PC-3 (cell line): ENCODE measurements around the gene ST6GAL1. TPM values are rescaled to one million over a fixed set of nuclear protein-coding genes. Genes with fewer than 3 reads are reported as not detected.

Experiments used
- ATAC-seq: fragments of 200-7000 bp; cut with Tn5 transposase; 2 replicates; pipeline ENCODE4 v1.9.1; 2020; ENCODE audit warnings: mild to moderate bottlenecking, moderate library complexity
- BruUV-seq: library from RNA; stranded (reverse); fragments of 400-500 nt; replicated peaks from 2 replicates; lab custom pipeline; 2021; lab: Mats Ljungman, UMichigan
- CTCF ChIA-PET: fragments of 300-600 bp; sonication (Branson Sonifier 250); formaldehyde crosslinking; loops from one replicate; lab custom pipeline; 2022; ENCODE audit warnings: antibody characterized with exemption; lab: Charles Lee
- POLR2A ChIA-PET: fragments of 300-600 bp; sonication (Branson Sonifier 250); formaldehyde crosslinking; loops from one replicate; lab custom pipeline; 2022; ENCODE audit warnings: antibody characterized with exemption; ENCODE audit not compliant: unreplicated experiment; lab: Charles Lee
- DNase-seq: peaks from one replicate; pipeline ENCODE4 v3.0.0-alpha.2; 2015
- H2AFZ ChIP-seq: fragments of 300-600 bp; sonication (generic); 2 replicates; pipeline ENCODE4 v1.6.0; 2016; ENCODE audit warnings: antibody characterized with exemption, low read length
- H3F3A ChIP-seq: fragments of 300-600 bp; sonication (generic); one replicate; pipeline ENCODE4 v1.6.0; 2017; ENCODE audit warnings: antibody characterized with exemption, low read length, control low read depth, mild to moderate bottlenecking; ENCODE audit not compliant: unreplicated experiment
- H3K27ac ChIP-seq: fragments of 300-600 bp; sonication (generic); 2 replicates; pipeline ENCODE4 v1.5.1; 2016; ENCODE audit warnings: mild to moderate bottlenecking, low read length
- H3K27me3 ChIP-seq: fragments of 300-600 bp; sonication (generic); 2 replicates; pipeline ENCODE4 v1.6.1; 2016; ENCODE audit warnings: low read length, mixed read lengths
- H3K36me3 ChIP-seq: fragments of 300-600 bp; sonication (generic); 2 replicates; pipeline ENCODE4 v1.6.1; 2016; ENCODE audit warnings: low read depth, mixed run types, low read length, mixed read lengths
- H3K4me1 ChIP-seq: fragments of 300-600 bp; sonication (generic); 2 replicates; pipeline ENCODE4 v1.5.1; 2016; ENCODE audit warnings: low read length; ENCODE audit not compliant: insufficient read depth
- H3K4me2 ChIP-seq: fragments of 300-600 bp; sonication (generic); 2 replicates; pipeline ENCODE4 v1.6.0; 2016; ENCODE audit warnings: low read length
- H3K4me3 ChIP-seq: fragments of 300-600 bp; sonication (generic); 2 replicates; pipeline ENCODE4 v1.5.1; 2016; ENCODE audit warnings: mild to moderate bottlenecking, low read length, mixed read lengths
- H3K79me2 ChIP-seq: fragments of 300-600 bp; sonication (generic); 2 replicates; pipeline ENCODE4 v1.6.1; 2017; ENCODE audit warnings: low read length, mixed read lengths
- H3K9ac ChIP-seq: fragments of 300-600 bp; sonication (generic); 2 replicates; pipeline ENCODE4 v1.6.0; 2016; ENCODE audit warnings: mild to moderate bottlenecking, low read length
- H3K9me2 ChIP-seq: fragments of 300-600 bp; sonication (generic); replicated peaks from 2 replicates; pipeline ENCODE4 v1.6.1; 2016; ENCODE audit warnings: mixed run types, low read length, mixed read lengths
- H3K9me3 ChIP-seq: fragments of 300-600 bp; sonication (generic); 2 replicates; pipeline ENCODE4 v1.6.1; 2016; ENCODE audit warnings: low read length, mixed read lengths
- H4K20me1 ChIP-seq: fragments of 300-600 bp; sonication (generic); 2 replicates; pipeline ENCODE4 v1.6.1; 2016; ENCODE audit warnings: low read length, mixed read lengths
- CTCF ChIP-seq: fragments of 300-600 bp; sonication (generic); conservative IDR thresholded peaks from 2 replicates; pipeline ENCODE4 v1.5.1; 2017; ENCODE audit warnings: antibody characterized with exemption, low read depth, mild to moderate bottlenecking, low read length
- EZH2 ChIP-seq: fragments of 300-600 bp; sonication (generic); IDR thresholded peaks from one replicate; pipeline ENCODE4 v1.6.1; 2017; ENCODE audit warnings: antibody characterized with exemption, mild to moderate bottlenecking, low read length; ENCODE audit not compliant: unreplicated experiment
- EZH2phosphoT487 ChIP-seq: fragments of 300-600 bp; sonication (generic); IDR thresholded peaks from 2 replicates; pipeline ENCODE4 v1.6.1; 2018; ENCODE audit warnings: mild to moderate bottlenecking, antibody characterized with exemption, low read length, borderline replicate concordance
- intact Hi-C: fragments of 100-400 bp; cut with micrococcal nuclease; formaldehyde crosslinking; loops from 2 replicates; pipeline ENCODE4 v1.9.0; 2023
- total RNA-seq: library from RNA; depleted of rRNA; stranded (reverse); fragments of >200 nt; gene quantifications from 2 replicates; pipeline ENCODE4 v1.2.3, GENCODE V29; 2014

Gene ST6GAL1
- total RNA-seq, 1 experiment from 2014 or later = 9.4 TPM

- POLR2A ChIA-PET = no interaction called here
- intact Hi-C loops = no loop called here
- H3K27me3 ChIP-seq = no peaks in the 10 kb centered on the region
- no peaks in the 10 kb centered on the region for H3F3A ChIP-seq
- no peaks in the 10 kb centered on the region for H3K9me2 ChIP-seq
- ATAC-seq (peak; percentile 65), DNase-seq (peak; percentile 29)
- BruUV-seq = no TSS peak
- H3K79me2 ChIP-seq = no peaks in the 10 kb centered on the region
- CTCF ChIA-PET = no interaction called here
- H3K4me3 ChIP-seq = no peak overlapping the region
- no peaks in the 10 kb centered on the region for H3K9me3 ChIP-seq
- no peaks in the 10 kb centered on the region for H3K36me3 ChIP-seq
- no peaks in the 10 kb centered on the region for H4K20me1 ChIP-seq
- no peak overlapping the region for H3K4me2 ChIP-seq
- peaks cover 8% of the 10 kb centered on the region for H3K4me1 ChIP-seq
- no peak overlapping the region for H3K9ac ChIP-seq
- no peak overlapping the region for H2AFZ ChIP-seq
- no peak overlapping the region for H3K27ac ChIP-seq
- no peak for TF ChIP-seq EZH2
- TF ChIP-seq EZH2phosphoT487 = no peak
- no peak for TF ChIP-seq CTCF
Observed at GRCh38 chr3:186971578-186971977, 41.3 kb downstream of the ST6GAL1 start.

- Histone ChIP-seq H3K4me3 (no peak overlapping the region), H3K9me2 (no peaks in the 10 kb centered on the region), H3K36me3 (no peaks in the 10 kb centered on the region), H3F3A (no peaks in the 10 kb centered on the region), H3K27me3 (no peaks in the 10 kb centered on the region), H3K79me2 (no peaks in the 10 kb centered on the region), H3K9ac (no peak overlapping the region), H3K4me1 (peaks cover 8% of the 10 kb centered on the region), H4K20me1 (no peaks in the 10 kb centered on the region), H3K27ac (no peak overlapping the region), H2AFZ (no peak overlapping the region), H3K9me3 (no peaks in the 10 kb centered on the region), H3K4me2 (no peak overlapping the region)
- ChIA-PET POLR2A (no interaction called here), CTCF (no interaction called here)
- DNase-seq (no peak), ATAC-seq (no peak)
- no peak for TF ChIP-seq EZH2phosphoT487
- no peak for TF ChIP-seq EZH2
- TF ChIP-seq CTCF = no peak
- intact Hi-C loops = no loop called here
- no TSS peak for BruUV-seq
Observed at GRCh38 chr3:186973702-186974101, 43.4 kb downstream of the ST6GAL1 start.

DNA sequence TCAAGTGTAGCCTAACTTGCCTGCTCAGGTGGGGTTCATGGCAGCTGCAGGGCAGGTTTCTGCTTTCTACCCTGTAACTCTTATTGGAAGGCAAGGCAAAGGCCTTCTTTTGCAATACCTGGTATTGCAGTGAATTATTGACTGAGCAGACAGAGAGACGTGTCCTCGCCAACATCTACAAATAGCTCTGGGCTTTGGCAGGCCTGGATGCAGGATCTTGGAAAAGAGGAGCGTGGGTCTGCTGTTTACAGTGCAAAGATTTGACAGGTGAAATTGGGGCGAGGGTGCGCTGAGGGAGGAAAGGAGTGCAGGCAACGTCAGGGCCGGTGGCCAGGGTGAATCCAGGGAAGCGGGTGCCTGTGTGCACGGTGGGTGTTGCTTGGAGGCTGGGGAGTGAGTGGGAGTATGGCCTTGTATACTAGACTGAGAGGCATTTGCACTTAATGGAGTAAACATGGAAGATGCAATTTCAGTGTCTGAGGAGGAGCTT, 44.5 kb downstream of the ST6GAL1 start:
- Histone ChIP-seq H3K9ac (no peak overlapping the region), H3K9me3 (no peaks in the 10 kb centered on the region), H3K9me2 (no peaks in the 10 kb centered on the region), H3K4me3 (no peak overlapping the region), H3K4me2 (no peak overlapping the region), H3K36me3 (no peaks in the 10 kb centered on the region), H3K4me1 (peaks cover 16% of the 10 kb centered on the region), H3K27me3 (no peaks in the 10 kb centered on the region), H2AFZ (no peak overlapping the region), H3K79me2 (no peaks in the 10 kb centered on the region), H3K27ac (no peak overlapping the region), H3F3A (no peaks in the 10 kb centered on the region), H4K20me1 (no peaks in the 10 kb centered on the region)
- no peak for ATAC-seq
- CTCF ChIA-PET = no interaction called here
- TF ChIP-seq CTCF = no peak
- TF ChIP-seq EZH2 = no peak
- no peak for TF ChIP-seq EZH2phosphoT487
- intact Hi-C loops = no loop called here
- DNase-seq = no peak
- no TSS peak for BruUV-seq
- POLR2A ChIA-PET = interaction anchor here (0.7 kb wide), 1 partner anchor 349 kb away, joined by 6 read pairs; no protein-coding TSS in a partner anchor
